T-cell (primary cell): ENCODE measurements around the gene RRAGB. TPM values are rescaled to one million over a fixed set of nuclear protein-coding genes. Genes with fewer than 3 reads are reported as not detected.
"Not testable (repeated sequence)": the region's sequence is repeated elsewhere in the genome, so short reads cannot be mapped to it uniquely, and the experiment has no call there.

Experiments used
- ATAC-seq, 4 experiments: fragments of 200-7000 bp in 3 of 4; fragments of 150-1000 bp in 1 of 4; cut with Tn5 transposase; replicated peaks in 1 of 4; 1 replicate in 3 of 4; 2 replicates in 1 of 4; pipeline ENCODE4 v1.10.0; 2021; ENCODE audit warnings: moderate library complexity in 3 of 4, mild to moderate bottlenecking in 2 of 4, moderate number of reproducible peaks in 1 of 4
- CTCF ChIA-PET, 2 donors: fragments of 300-600 bp; sonication (Branson Sonifier 250); formaldehyde crosslinking; loops; one replicate each; lab custom pipeline; 2022; ENCODE audit warnings: antibody characterized with exemption in 2 of 2; lab: Charles Lee
- POLR2A ChIA-PET, 2 donors: fragments of 300-600 bp; sonication (Branson Sonifier 250); formaldehyde crosslinking; loops; one replicate each; lab custom pipeline; 2022; ENCODE audit warnings: antibody characterized with exemption in 2 of 2; lab: Charles Lee
- DNase-seq, 35 experiments: peaks; one replicate each; pipeline versions ENCODE4 v3.0.0 to v3.0.0-alpha.2; 2013 to 2023
- H3K27ac ChIP-seq: one replicate; pipeline ENCODE4 v1.5.1; 2013; ENCODE audit warnings: low read length
- H3K27me3 ChIP-seq, 2 experiments: replicated peaks in 1 of 2; 1 replicate in 1 of 2; 2 replicates in 1 of 2; pipeline versions ENCODE4 v1.6.1 to v1.7.0; 2013; ENCODE audit warnings: low read length in 1 of 2, mixed read lengths in 1 of 2; ENCODE audit not compliant: control insufficient read depth in 2 of 2, insufficient read depth in 2 of 2; ENCODE audit errors: extremely low read depth in 1 of 2
- H3K36me3 ChIP-seq, 2 donors: 1 replicate in 1 of 2; 2 replicates in 1 of 2; pipeline versions ENCODE4 v1.6.1 to v1.7.0; 2013; ENCODE audit warnings: low read length in 1 of 2; ENCODE audit not compliant: control insufficient read depth in 2 of 2, insufficient read depth in 1 of 2; ENCODE audit errors: extremely low read depth in 1 of 2
- H3K4me1 ChIP-seq, 2 experiments: 1 replicate in 1 of 2; 2 replicates in 1 of 2; pipeline versions ENCODE4 v1.6.1 to v1.7.0; 2013; ENCODE audit warnings: low read length in 2 of 2, mixed read lengths in 1 of 2; ENCODE audit not compliant: insufficient read depth in 2 of 2, control insufficient read depth in 1 of 2; ENCODE audit errors: extremely low read depth in 1 of 2
- H3K4me3 ChIP-seq, 2 donors: 1 replicate in 1 of 2; 2 replicates in 1 of 2; pipeline versions ENCODE4 v1.5.1 to v1.7.0; 2013; ENCODE audit warnings: mild to moderate bottlenecking in 2 of 2, low read length in 1 of 2, moderate library complexity in 1 of 2; ENCODE audit not compliant: control insufficient read depth in 1 of 2; ENCODE audit errors: extremely low read depth in 1 of 2
- H3K9me3 ChIP-seq: 2 replicates; pipeline ENCODE4 v1.7.0; 2013
- H3K27ac Mint-ChIP-seq, 2 donors: one replicate each; pipeline ENCODE4 v1.8.0; 2020 to 2021; ENCODE audit warnings: mild to moderate bottlenecking in 2 of 2, mixed read lengths in 2 of 2
- H3K27me3 Mint-ChIP-seq, 2 donors: one replicate each; pipeline ENCODE4 v1.8.0; 2021 to 2022; ENCODE audit warnings: mixed read lengths in 2 of 2
- H3K36me3 Mint-ChIP-seq: one replicate; pipeline ENCODE4 v1.8.0; 2021; ENCODE audit warnings: mixed read lengths
- H3K4me1 Mint-ChIP-seq, 3 donors: one replicate each; pipeline ENCODE4 v1.8.0; 2020 to 2022; ENCODE audit warnings: mixed read lengths in 3 of 3, mild to moderate bottlenecking in 1 of 3
- H3K4me3 Mint-ChIP-seq, 3 donors: one replicate each; pipeline ENCODE4 v1.8.0; 2020 to 2022; ENCODE audit warnings: mild to moderate bottlenecking in 3 of 3, mixed read lengths in 3 of 3, moderate library complexity in 3 of 3
- H3K9me3 Mint-ChIP-seq, 3 donors: one replicate each; pipeline ENCODE4 v1.8.0; 2020 to 2022; ENCODE audit warnings: mixed read lengths in 3 of 3
- WGBS: methylation state at CpG from one replicate; pipeline ENCODE4 v1.1.5; 2013; ENCODE audit warnings: missing lambda C conversion rate; ENCODE audit not compliant: insufficient coverage; 5-methylcytosine and 5-hydroxymethylcytosine counted together
- total RNA-seq, 35 experiments: library from RNA in 6 of 35; stranded (reverse) in 6 of 35; fragments of 120-200 nt in 1 of 35; gene quantifications; one replicate each; pipeline versions ENCODE4 v1.2.1 to v1.2.4 and lab custom pipeline; 2013 to 2026

RRAGB gene
- total RNA-seq, 5 donors from 2014 or later (not counting 1 experiment from before 2014, with no cell fraction given): 8.4 to 13.8 (median 11.8) TPM

- CTCF ChIA-PET, DNase-seq, H3K9me3 ChIP-seq, H3K27me3 ChIP-seq, H3K27ac Mint-ChIP-seq, ATAC-seq, H3K4me3 Mint-ChIP-seq, POLR2A ChIA-PET, H3K27me3 Mint-ChIP-seq, H3K4me1 Mint-ChIP-seq, H3K4me1 ChIP-seq, H3K4me3 ChIP-seq, H3K27ac ChIP-seq, H3K9me3 Mint-ChIP-seq: not testable (repeated sequence)
- peaks cover 0 to 12% of the 10 kb centered on the region in 2 donors for H3K36me3 ChIP-seq
- WGBS: 97% methylated on average over 6 of the region's 24 CpGs
- H3K36me3 Mint-ChIP-seq: peaks cover 21% of the 10 kb centered on the region
Observed at GRCh38 chrX:55748463-55748862, 30.9 kb downstream of the RRAGB start.

GRCh38 chrX:55750256-55750655 lies 32.7 kb downstream of the RRAGB start:
- Mint-ChIP-seq H3K4me3 (no peak overlapping the region), H3K9me3 (no peaks in the 10 kb centered on the region), H3K36me3 (peaks cover 21% of the 10 kb centered on the region), H3K27ac (no peak overlapping the region), H3K27me3 (no peaks in the 10 kb centered on the region), H3K4me1 (no peaks in the 10 kb centered on the region)
- H3K4me1 ChIP-seq: no peaks in the 10 kb centered on the region
- CTCF ChIA-PET: no interaction called here
- no peaks in the 10 kb centered on the region for H3K9me3 ChIP-seq
- H3K4me3 ChIP-seq: no peak overlapping the region
- ATAC-seq (no peak), DNase-seq (no peak)
- H3K36me3 ChIP-seq: peaks cover 0 to 10% of the 10 kb centered on the region in 2 donors
- no peaks in the 10 kb centered on the region for H3K27me3 ChIP-seq
- no CpG with 5 or more reads among the region's 1 CpG for WGBS
- H3K27ac ChIP-seq: no peak overlapping the region
- POLR2A ChIA-PET: interaction anchor here in 1 of 2 donors (0.7 kb wide), 1 partner anchor 1522 kb away, joined by 3 read pairs; no protein-coding TSS in a partner anchor

GRCh38 chrX:55754861-55755294 lies 37.3 kb downstream of the RRAGB start:
- Mint-ChIP-seq H3K4me1 (no peaks in the 10 kb centered on the region), H3K36me3 (peaks cover 28% of the 10 kb centered on the region), H3K4me3 (no peak overlapping the region), H3K27ac (no peak overlapping the region), H3K9me3 (no peaks in the 10 kb centered on the region), H3K27me3 (no peaks in the 10 kb centered on the region)
- Histone ChIP-seq H3K27ac (no peak overlapping the region), H3K9me3 (no peaks in the 10 kb centered on the region), H3K4me1 (no peaks in the 10 kb centered on the region), H3K27me3 (no peaks in the 10 kb centered on the region), H3K4me3 (no peak overlapping the region), H3K36me3 (peaks cover 0 to 6% of the 10 kb centered on the region in 2 donors)
- DNase-seq (no peak), ATAC-seq (no peak)
- WGBS: no CpG with 5 or more reads among the region's 3 CpGs
- CTCF ChIA-PET: no interaction called here
- POLR2A ChIA-PET: no interaction called here

DNA sequence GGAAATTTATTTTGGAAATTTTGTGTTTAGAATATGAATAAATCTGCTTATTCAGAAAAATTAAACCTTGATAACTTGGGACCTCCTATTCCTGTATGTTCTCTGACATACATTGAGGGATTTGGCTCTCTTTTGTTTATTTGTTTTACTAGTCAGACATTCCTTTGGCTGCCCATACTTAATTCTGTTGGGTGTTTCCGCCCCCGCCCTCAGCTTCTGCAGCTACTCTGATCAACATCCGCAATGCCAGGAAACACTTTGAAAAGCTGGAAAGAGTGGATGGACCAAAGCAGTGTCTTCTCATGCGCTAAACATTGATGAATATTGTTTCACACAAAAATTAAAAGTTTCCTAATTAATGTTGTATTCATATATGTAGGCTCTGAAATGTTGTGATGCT lies 40.5 kb downstream of the RRAGB start:
- H3K4me1 Mint-ChIP-seq: no peaks in the 10 kb centered on the region
- H3K9me3 Mint-ChIP-seq: peaks cover 0 to 3% (median 0%) of the 10 kb centered on the region in 3 donors
- POLR2A ChIA-PET: no interaction called here
- no peak overlapping the region for H3K4me3 Mint-ChIP-seq
- H3K36me3 Mint-ChIP-seq: peaks cover 42% of the 10 kb centered on the region
- no peak for DNase-seq
- no peak for ATAC-seq
- Histone ChIP-seq H3K27me3 (no peaks in the 10 kb centered on the region), H3K9me3 (no peaks in the 10 kb centered on the region), H3K4me3 (no peak overlapping the region), H3K27ac (no peak overlapping the region), H3K36me3 (peaks cover 0 to 3% of the 10 kb centered on the region in 2 donors), H3K4me1 (no peaks in the 10 kb centered on the region)
- H3K27ac Mint-ChIP-seq: no peak overlapping the region
- CTCF ChIA-PET: no interaction called here
- no CpG with 5 or more reads among the region's 4 CpGs for WGBS
- no peaks in the 10 kb centered on the region for H3K27me3 Mint-ChIP-seq

GRCh38 chrX:55759478-55759877 lies 41.9 kb downstream of the RRAGB start:
- H3K4me1 Mint-ChIP-seq: no peaks in the 10 kb centered on the region

GRCh38 chrX:55767100-55767499 lies 49.6 kb downstream of the RRAGB start:
- peaks cover 38% of the 10 kb centered on the region for H3K36me3 Mint-ChIP-seq
- Histone ChIP-seq H3K9me3 (no peaks in the 10 kb centered on the region), H3K4me3 (no peak overlapping the region), H3K27me3 (no peaks in the 10 kb centered on the region), H3K27ac (no peak overlapping the region), H3K4me1 (no peaks in the 10 kb centered on the region), H3K36me3 (no peaks in the 10 kb centered on the region)
- no peak overlapping the region for H3K4me3 Mint-ChIP-seq
- no peaks in the 10 kb centered on the region for H3K27me3 Mint-ChIP-seq
- H3K4me1 Mint-ChIP-seq: no peaks in the 10 kb centered on the region
- no peak for ATAC-seq
- no peak overlapping the region for H3K27ac Mint-ChIP-seq
- POLR2A ChIA-PET: no interaction called here
- whole genome bisulfite sequencing: no CpG with 5 or more reads among the region's 1 CpG
- CTCF ChIA-PET: no interaction called here
- peaks cover 0 to 3% (median 3%) of the 10 kb centered on the region in 3 donors for H3K9me3 Mint-ChIP-seq
- DNase-seq: no peak

More at GRCh38 chrX:55759478-55759877, 41.9 kb downstream of the RRAGB start:
- no CpG with 5 or more reads among the region's 1 CpG for WGBS
- ATAC-seq (no peak), DNase-seq (no peak)
- Mint-ChIP-seq H3K36me3 (peaks cover 49% of the 10 kb centered on the region), H3K27me3 (no peaks in the 10 kb centered on the region), H3K9me3 (peaks cover 0 to 3% (median 0%) of the 10 kb centered on the region in 3 donors), H3K27ac (no peak overlapping the region), H3K4me3 (no peak overlapping the region)
- ChIA-PET CTCF (no interaction called here), POLR2A (no interaction called here)
- no peaks in the 10 kb centered on the region for H3K4me1 ChIP-seq
- no peaks in the 10 kb centered on the region for H3K9me3 ChIP-seq
- H3K27me3 ChIP-seq: no peaks in the 10 kb centered on the region
- H3K36me3 ChIP-seq: no peaks in the 10 kb centered on the region
- H3K27ac ChIP-seq: no peak overlapping the region
- H3K4me3 ChIP-seq: no peak overlapping the region

GRCh38 chrX:55774419-55774818 lies 56.9 kb downstream of the RRAGB start:
- Mint-ChIP-seq H3K36me3 (peaks cover 51% of the 10 kb centered on the region), H3K4me1 (peaks cover 0 to 14% (median 5%) of the 10 kb centered on the region in 3 donors), H3K4me3 (peak overlapping the region in 1 of 3 donors; percentile 19)
- CTCF ChIA-PET: interaction anchor here in 1 of 2 donors (0.7 kb wide), 1 partner anchor 170 kb away, joined by 3 read pairs; no protein-coding TSS in a partner anchor
- H3K27me3 ChIP-seq, H3K27me3 Mint-ChIP-seq, H3K27ac ChIP-seq, H3K36me3 ChIP-seq, H3K9me3 Mint-ChIP-seq, H3K27ac Mint-ChIP-seq, H3K4me1 ChIP-seq, H3K9me3 ChIP-seq, POLR2A ChIA-PET: not testable (repeated sequence)
- DNase-seq (peak in 5 of 35 experiments; percentile 0 to 24 (median 1)), ATAC-seq (peak in 1 of 4 experiments; percentile 33)
- 100% methylated on average over 1 of the region's 6 CpGs for WGBS
- peak overlapping the region in 1 of 2 donors; percentile 23 for H3K4me3 ChIP-seq
